GM21381 (cell line): ENCODE results near the gene KDM4F.
"Not testable (repeated sequence)": the region's sequence is repeated elsewhere in the genome, so short reads cannot be mapped to it uniquely, and the experiment has no call there.

Experiments used
- ATAC-seq: cut with Tn5 transposase; IDR thresholded peaks from one replicate; pipeline ENCODE4 v1.9.1; 2021; ENCODE audit warnings: mild to moderate bottlenecking, moderate library complexity; ENCODE audit not compliant: unreplicated experiment

The KDM4F gene

GRCh38 chr11:95049122-95049521, at the start of gene KDM4F:
Gene KDM4F, plus strand, starts transcription at chr11:95049422.
- ATAC-seq = not testable (repeated sequence)

- ATAC-seq = no peak
Observed at GRCh38 chr11:95003716-95004115, 45.5 kb upstream of the KDM4F start.

GRCh38 chr11:95005642-95006041, 43.6 kb upstream of the KDM4F start:
- no peak for ATAC-seq

- ATAC-seq = no peak
Observed at GRCh38 chr11:95011376-95011775, 37.8 kb upstream of the KDM4F start.

- ATAC-seq = no peak
Observed at GRCh38 chr11:95014184-95014821, 34.9 kb upstream of the KDM4F start.

- no peak for ATAC-seq
Observed at GRCh38 chr11:95016139-95016538, 33.1 kb upstream of the KDM4F start.

- ATAC-seq = not testable (repeated sequence)
Observed at GRCh38 chr11:95021468-95021867, 27.8 kb upstream of the KDM4F start.

- no peak for ATAC-seq
Observed at GRCh38 chr11:95024958-95025357, 24.3 kb upstream of the KDM4F start, which contains the start of gene KDM4E. Gene KDM4E, plus strand, starts transcription at chr11:95025258. Its CDS starts 300 bp downstream, at chr11:95025558.

GRCh38 chr11:95025594-95025993, 23.6 kb upstream of the KDM4F start:
- ATAC-seq = not testable (repeated sequence)

GRCh38 chr11:95028357-95028756, 20.9 kb upstream of the KDM4F start:
- ATAC-seq = no peak

GRCh38 chr11:95033051-95033450, 16.2 kb upstream of the KDM4F start:
- no peak for ATAC-seq

- ATAC-seq = no peak
Observed at GRCh38 chr11:95035316-95035715, 13.9 kb upstream of the KDM4F start.

GRCh38 chr11:95037356-95038035, 11.7 kb upstream of the KDM4F start:
- not testable (repeated sequence) for ATAC-seq

GRCh38 chr11:95042239-95042638, 7.0 kb upstream of the KDM4F start:
- no peak for ATAC-seq

GRCh38 chr11:95042906-95043305, 6.3 kb upstream of the KDM4F start:
- ATAC-seq = no peak

GRCh38 chr11:95044010-95044409, 5.2 kb upstream of the KDM4F start:
- ATAC-seq = no peak

- ATAC-seq = no peak
Observed at GRCh38 chr11:95045812-95046211, 3.4 kb upstream of the KDM4F start.

GRCh38 chr11:95050595-95051202, 1.5 kb downstream of the KDM4F start:
- ATAC-seq = no peak

- ATAC-seq = no peak
Observed at GRCh38 chr11:95054356-95054755, 5.1 kb downstream of the KDM4F start.

GRCh38 chr11:95055283-95055897, 6.2 kb downstream of the KDM4F start:
- peak; percentile 93 for ATAC-seq

- no peak for ATAC-seq
Observed at GRCh38 chr11:95057959-95058358, 8.7 kb downstream of the KDM4F start.

- ATAC-seq = no peak
Observed at GRCh38 chr11:95058621-95059020, 9.4 kb downstream of the KDM4F start.
